Cardiac muscle cell (in vitro differentiated cells and primary cell): ENCODE measurements around the gene DBF4B. TPM values are rescaled to one million over a fixed set of nuclear protein-coding genes. Genes with fewer than 3 reads are reported as not detected.
A peak's percentile ranks its signal among the peaks of the same experiment; 100 is the strongest.

Experiments
- DNase-seq, 2 donors: peaks; one replicate each; pipeline versions ENCODE4 v3.0.0 to v3.0.0-alpha.2; 2010 to 2017; ENCODE audit warnings: low read depth in 1 of 2, low spot score in 1 of 2
- H3K27ac ChIP-seq: fragments of 200-600 bp; sonication (generic); 2 replicates; pipeline ENCODE4 v1.5.1; 2016
- H3K27me3 ChIP-seq: fragments of 200-600 bp; sonication (generic); 2 replicates; pipeline ENCODE4 v1.6.0; 2016; ENCODE audit warnings: control low read depth
- H3K36me3 ChIP-seq: fragments of 200-600 bp; sonication (generic); 2 replicates; pipeline ENCODE4 v1.5.1; 2016; ENCODE audit warnings: control low read depth
- H3K4me1 ChIP-seq: fragments of 200-600 bp; sonication (generic); 2 replicates; pipeline ENCODE4 v1.8.1; 2017; ENCODE audit warnings: low read depth, mild to moderate bottlenecking, mixed run types
- H3K4me3 ChIP-seq: fragments of 200-600 bp; sonication (generic); 2 replicates; pipeline ENCODE4 v1.5.1; 2016; ENCODE audit warnings: mild to moderate bottlenecking
- H3K9me3 ChIP-seq: fragments of 200-600 bp; sonication (generic); 2 replicates; pipeline ENCODE4 v1.5.1; 2017; ENCODE audit warnings: low read depth, mild to moderate bottlenecking, control low read depth
- polyA plus RNA-seq: library from polyadenylated mRNA; unstranded; fragments of >200 nt; fragmentation: Nextera tagmentation; extraction: Ambion mirVana; gene quantifications from 2 replicates; pipeline ENCODE4 v1.2.1, GENCODE V29; 2016
- total RNA-seq: library from RNA; depleted of rRNA; stranded (reverse); fragments of >200 nt; gene quantifications from 2 replicates; pipeline ENCODE4 v1.2.3, GENCODE V29; 2016
- TF ChIP-seq, protein P1 (sequence below): IDR thresholded peaks from 2 replicates; pipeline ENCODE4 v1.5.1; 2012; ENCODE audit warnings: low read depth, mild to moderate bottlenecking, low read length

DBF4B gene
- total and polyA plus RNA-seq, 2 experiments from 2014 or later = 15.3 to 26.8 TPM

DNA sequence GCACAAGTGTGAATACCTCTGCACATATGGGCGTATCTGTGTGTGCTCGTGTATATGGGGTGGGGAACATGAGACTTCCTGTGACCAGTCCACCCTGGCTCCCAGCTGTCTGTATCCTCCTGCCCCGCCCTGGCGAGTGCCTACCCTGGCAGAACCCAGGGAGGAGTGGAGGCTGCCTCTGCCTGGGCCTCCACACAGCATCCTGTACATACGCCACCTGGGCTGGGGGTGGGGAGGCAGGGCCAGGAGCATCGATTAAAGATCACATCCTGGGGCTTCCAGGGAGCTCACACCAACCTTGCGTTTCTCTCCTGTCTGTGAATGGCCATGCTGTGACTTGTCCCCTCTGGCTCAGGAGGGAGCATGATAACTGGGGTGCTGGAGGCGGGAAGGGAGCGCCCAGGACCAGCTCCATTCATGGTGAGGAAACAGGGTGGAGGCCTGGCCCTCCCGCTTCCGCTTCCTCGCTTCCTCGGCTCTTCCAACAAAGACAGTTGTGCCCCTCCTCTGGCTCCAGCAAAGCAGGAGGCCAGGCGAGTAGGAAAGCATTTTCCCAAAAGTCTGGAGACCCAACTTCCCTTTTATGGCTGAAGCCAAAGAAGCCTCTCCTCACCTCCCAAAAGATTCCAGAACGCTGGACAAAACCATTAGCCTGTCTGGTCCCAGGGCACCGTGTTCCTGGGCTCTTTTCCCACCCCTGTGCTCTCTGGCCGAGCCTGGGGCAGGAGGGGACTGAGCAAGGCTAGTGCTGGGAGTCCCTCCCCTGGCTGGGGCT, 73.3 kb downstream of the DBF4B start:
- DNase-seq = peak in 1 of 2 donors; percentile 27
- Histone ChIP-seq H3K36me3 (no peaks in the 10 kb centered on the region), H3K4me3 (no peak overlapping the region), H3K27me3 (no peaks in the 10 kb centered on the region), H3K4me1 (peaks cover 26% of the 10 kb centered on the region), H3K9me3 (no peaks in the 10 kb centered on the region), H3K27ac (peak overlapping the region; percentile 28)
- TF ChIP-seq, protein P1, sequence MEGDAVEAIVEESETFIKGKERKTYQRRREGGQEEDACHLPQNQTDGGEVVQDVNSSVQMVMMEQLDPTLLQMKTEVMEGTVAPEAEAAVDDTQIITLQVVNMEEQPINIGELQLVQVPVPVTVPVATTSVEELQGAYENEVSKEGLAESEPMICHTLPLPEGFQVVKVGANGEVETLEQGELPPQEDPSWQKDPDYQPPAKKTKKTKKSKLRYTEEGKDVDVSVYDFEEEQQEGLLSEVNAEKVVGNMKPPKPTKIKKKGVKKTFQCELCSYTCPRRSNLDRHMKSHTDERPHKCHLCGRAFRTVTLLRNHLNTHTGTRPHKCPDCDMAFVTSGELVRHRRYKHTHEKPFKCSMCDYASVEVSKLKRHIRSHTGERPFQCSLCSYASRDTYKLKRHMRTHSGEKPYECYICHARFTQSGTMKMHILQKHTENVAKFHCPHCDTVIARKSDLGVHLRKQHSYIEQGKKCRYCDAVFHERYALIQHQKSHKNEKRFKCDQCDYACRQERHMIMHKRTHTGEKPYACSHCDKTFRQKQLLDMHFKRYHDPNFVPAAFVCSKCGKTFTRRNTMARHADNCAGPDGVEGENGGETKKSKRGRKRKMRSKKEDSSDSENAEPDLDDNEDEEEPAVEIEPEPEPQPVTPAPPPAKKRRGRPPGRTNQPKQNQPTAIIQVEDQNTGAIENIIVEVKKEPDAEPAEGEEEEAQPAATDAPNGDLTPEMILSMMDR = no peak

DNA sequence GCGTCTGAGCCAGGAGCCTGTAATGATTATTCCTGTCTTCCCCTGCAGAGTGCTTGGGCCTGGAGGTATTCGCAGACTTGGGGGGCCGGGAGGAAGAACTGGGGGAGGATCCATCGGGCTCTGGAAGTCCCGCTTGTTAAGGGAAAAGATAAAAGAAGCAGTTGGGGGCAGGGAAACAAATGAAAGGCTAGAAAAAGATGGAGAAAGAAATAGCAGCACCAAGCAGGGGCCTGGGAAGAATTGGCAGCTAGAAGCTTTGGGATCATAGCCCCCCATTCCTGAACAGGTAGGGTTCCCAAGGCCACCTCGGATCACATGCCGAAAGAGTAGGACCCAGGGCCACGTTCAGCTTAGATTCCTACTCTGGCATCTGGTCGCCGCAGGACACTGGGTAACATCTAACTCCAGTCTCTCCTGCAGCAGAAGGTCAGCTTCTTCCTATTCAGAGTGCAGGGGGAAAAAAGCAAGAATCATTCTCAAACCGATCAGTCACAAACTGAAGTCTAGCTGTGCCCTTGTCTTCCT, 73.9 kb downstream of the DBF4B start:
- Histone ChIP-seq H3K4me1 (peaks cover 32% of the 10 kb centered on the region), H3K9me3 (no peaks in the 10 kb centered on the region), H3K27ac (peak overlapping the region; percentile 28), H3K36me3 (no peaks in the 10 kb centered on the region), H3K27me3 (no peaks in the 10 kb centered on the region), H3K4me3 (no peak overlapping the region)
- TF ChIP-seq, protein P1 = no peak
- DNase-seq = no peak

DNA sequence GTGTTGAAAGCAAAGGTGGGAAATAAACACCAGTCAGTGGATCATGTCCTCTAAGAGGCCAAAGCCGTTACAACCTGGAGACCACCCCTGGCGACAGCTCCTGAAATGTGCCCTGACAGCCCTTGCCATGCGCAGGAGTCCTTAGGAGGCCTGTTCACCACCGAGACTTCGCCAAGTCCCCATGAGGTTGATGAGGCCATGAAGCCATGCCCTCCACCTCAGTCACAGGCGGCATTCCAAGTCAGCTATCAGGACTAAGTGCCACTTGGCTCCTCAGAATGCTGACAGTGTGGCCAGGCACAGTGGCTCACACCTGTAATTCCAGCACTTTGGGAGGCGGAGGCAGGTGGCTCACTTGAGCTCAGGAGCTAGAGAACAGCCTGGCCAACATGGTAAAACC, 77.5 kb downstream of the DBF4B start:
- peaks cover 35% of the 10 kb centered on the region for H3K4me1 ChIP-seq
- no peak for DNase-seq
- H3K4me3 ChIP-seq = no peak overlapping the region
- no peaks in the 10 kb centered on the region for H3K27me3 ChIP-seq
- no peaks in the 10 kb centered on the region for H3K36me3 ChIP-seq
- TF ChIP-seq, protein P1 = no peak
- H3K27ac ChIP-seq = peak overlapping the region; percentile 85
- H3K9me3 ChIP-seq = no peaks in the 10 kb centered on the region

DNA sequence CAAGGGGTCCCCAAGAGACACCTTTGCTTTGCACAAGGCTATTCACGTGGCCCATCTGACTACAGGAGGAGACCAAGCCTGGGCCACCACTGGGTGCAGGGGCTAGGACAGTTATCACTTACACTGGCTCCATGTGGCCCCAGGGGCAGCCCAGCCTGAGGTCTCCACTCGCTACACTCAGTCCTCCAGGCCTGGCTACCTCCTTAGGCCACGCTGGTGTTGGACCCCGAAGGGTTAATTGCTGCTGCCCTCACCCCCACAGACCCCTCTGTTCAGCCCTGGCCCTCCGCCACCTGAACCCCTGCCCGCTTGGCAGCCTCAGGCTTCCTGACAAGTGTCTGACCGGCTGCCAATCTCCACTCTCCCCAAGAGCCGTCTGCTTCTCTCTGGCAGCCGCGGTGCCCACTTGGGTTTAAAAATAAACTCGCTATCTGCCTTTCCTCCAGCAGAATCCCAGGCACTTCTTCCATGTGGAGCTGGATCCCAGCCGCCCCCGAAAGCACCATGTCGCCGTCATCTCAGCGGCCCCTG, 78.2 kb downstream of the DBF4B start:
- H3K36me3 ChIP-seq = no peaks in the 10 kb centered on the region
- peak in 1 of 2 donors; percentile 83 for DNase-seq
- peaks cover 35% of the 10 kb centered on the region for H3K4me1 ChIP-seq
- TF ChIP-seq, protein P1 = no peak
- no peak overlapping the region for H3K4me3 ChIP-seq
- no peaks in the 10 kb centered on the region for H3K27me3 ChIP-seq
- H3K9me3 ChIP-seq = no peaks in the 10 kb centered on the region
- peak overlapping the region; percentile 85 for H3K27ac ChIP-seq

DNA sequence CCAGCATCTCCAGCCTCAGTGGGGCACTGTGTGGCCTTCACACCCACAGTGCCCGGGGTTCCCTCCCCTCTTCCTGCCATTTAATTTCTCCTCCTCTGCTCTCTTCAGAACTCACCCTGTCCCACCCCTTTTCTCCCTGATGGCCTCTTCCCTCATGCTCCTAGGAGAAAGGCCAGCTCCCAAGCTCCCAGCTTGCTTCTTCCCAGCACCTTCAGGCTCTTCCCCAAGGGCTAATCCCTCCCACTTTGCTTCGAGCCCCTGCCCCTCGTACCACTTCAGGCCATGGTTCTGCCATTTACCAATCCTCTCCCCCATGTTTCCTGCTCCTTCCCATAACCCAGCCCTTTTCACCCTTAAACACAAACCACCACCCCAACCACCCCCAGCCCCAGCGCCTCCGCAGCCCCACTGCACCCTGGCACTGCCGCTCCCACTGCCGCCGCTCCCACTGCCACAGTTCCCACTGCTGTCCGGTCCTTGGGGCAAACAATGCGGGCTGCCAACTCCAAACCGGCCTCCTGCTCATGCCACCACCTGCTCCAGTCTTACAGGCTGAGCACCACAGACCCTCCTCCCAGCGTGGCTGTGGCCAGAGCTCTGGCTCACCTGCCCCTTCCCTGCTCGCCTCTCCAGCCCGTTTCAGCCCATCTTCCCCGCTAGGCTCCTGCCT, 78.9 kb downstream of the DBF4B start:
- peaks cover 29% of the 10 kb centered on the region for H3K4me1 ChIP-seq
- no peaks in the 10 kb centered on the region for H3K27me3 ChIP-seq
- H3K4me3 ChIP-seq = no peak overlapping the region
- peak overlapping the region; percentile 85 for H3K27ac ChIP-seq
- H3K36me3 ChIP-seq = no peaks in the 10 kb centered on the region
- TF ChIP-seq, protein P1 = no peak
- no peaks in the 10 kb centered on the region for H3K9me3 ChIP-seq
- no peak for DNase-seq
